Measurements from ENCODE around the gene OPN1LW.
"Not testable (repeated sequence)": the region's sequence is repeated elsewhere in the genome, so short reads cannot be mapped to it uniquely, and the experiment has no call there.

OPN1LW gene

GRCh38 chrX:154135458-154136229 lies 8.4 kb upstream of the OPN1LW start:
- peak; percentile 59 for DNase-seq

GRCh38 chrX:154136627-154137161 lies 7.3 kb upstream of the OPN1LW start:
- DNase-seq = peak; percentile 72

GRCh38 chrX:154138857-154139256 lies 5.2 kb upstream of the OPN1LW start:
- no peak for DNase-seq

DNA sequence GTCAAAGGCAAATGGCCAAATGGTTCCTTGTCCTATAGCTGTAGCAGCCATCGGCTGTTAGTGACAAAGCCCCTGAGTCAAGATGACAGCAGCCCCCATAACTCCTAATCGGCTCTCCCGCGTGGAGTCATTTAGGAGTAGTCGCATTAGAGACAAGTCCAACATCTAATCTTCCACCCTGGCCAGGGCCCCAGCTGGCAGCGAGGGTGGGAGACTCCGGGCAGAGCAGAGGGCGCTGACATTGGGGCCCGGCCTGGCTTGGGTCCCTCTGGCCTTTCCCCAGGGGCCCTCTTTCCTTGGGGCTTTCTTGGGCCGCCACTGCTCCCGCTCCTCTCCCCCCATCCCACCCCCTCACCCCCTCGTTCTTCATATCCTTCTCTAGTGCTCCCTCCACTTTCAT lies 3.8 kb upstream of the OPN1LW start:
- DNase-seq = no peak

DNA sequence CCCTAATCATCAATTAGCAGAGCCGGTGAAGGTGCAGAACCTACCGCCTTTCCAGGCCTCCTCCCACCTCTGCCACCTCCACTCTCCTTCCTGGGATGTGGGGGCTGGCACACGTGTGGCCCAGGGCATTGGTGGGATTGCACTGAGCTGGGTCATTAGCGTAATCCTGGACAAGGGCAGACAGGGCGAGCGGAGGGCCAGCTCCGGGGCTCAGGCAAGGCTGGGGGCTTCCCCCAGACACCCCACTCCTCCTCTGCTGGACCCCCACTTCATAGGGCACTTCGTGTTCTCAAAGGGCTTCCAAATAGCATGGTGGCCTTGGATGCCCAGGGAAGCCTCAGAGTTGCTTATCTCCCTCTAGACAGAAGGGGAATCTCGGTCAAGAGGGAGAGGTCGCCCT lies 3.3 kb upstream of the OPN1LW start:
- DNase-seq = no peak

GRCh38 chrX:154142386-154142785 lies 1.7 kb upstream of the OPN1LW start:
- no peak for DNase-seq

GRCh38 chrX:154142950-154143745 lies 895 bp upstream of the OPN1LW start:
- no peak for DNase-seq

GRCh38 chrX:154151030-154151429 lies 7.0 kb downstream of the OPN1LW start:
- not testable (repeated sequence) for DNase-seq

DNA sequence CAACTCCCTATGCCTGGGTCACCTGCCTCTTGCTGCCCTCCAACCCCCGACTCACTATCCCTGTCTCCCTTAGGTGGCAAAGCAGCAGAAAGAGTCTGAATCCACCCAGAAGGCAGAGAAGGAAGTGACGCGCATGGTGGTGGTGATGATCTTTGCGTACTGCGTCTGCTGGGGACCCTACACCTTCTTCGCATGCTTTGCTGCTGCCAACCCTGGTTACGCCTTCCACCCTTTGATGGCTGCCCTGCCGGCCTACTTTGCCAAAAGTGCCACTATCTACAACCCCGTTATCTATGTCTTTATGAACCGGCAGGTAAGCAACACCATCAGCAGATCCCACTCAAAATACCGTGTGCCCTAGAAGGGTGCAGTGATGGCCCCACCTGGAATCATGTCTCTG lies 12.2 kb downstream of the OPN1LW start:
- not testable (repeated sequence) for DNase-seq

GRCh38 chrX:154157207-154157606 lies 13.2 kb downstream of the OPN1LW start:
- DNase-seq = not testable (repeated sequence)

DNA sequence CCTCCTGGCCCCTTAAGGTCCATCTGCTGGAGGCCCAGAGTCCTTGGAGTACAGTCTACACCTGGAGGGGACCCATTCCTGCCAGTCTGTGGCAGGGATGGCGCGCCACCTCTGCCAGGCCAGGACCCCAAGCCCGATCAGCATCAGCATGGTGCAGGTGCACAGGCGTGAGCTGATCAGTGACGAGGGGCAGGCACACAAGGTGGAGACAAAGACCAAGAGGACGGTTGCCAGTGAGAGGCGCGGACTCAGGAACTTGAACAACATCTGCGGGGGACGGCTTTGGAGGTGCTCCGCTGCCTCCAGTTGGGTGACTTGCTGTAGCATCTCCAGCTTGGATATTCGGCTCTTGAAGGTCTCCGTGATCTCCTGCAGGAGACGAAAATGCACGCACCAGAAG lies 15.3 kb downstream of the OPN1LW start:
- DNase-seq = not testable (repeated sequence)

DNA sequence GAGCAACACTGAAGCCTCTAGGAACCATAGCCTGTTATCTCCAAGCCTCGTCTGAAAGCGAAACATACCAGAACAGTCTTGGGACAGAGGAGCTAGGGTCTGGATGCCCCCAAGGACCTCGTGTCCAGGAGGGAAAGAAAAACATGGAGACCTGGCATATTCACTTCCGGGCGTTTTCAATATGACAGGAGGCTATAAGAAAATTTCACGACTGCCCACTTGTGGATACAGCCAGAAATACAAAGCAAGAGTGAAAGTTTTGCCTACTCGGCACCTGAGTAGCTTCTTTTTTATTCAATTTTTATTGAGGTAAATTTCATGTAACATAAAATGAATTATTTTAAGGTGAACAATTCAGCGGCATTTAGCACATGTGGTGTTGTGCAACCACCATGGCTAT lies 20.9 kb downstream of the OPN1LW start:
- not testable (repeated sequence) for DNase-seq

- not testable (repeated sequence) for DNase-seq
Measured at GRCh38 chrX:154168384-154168783, 24.3 kb downstream of the OPN1LW start.

DNA sequence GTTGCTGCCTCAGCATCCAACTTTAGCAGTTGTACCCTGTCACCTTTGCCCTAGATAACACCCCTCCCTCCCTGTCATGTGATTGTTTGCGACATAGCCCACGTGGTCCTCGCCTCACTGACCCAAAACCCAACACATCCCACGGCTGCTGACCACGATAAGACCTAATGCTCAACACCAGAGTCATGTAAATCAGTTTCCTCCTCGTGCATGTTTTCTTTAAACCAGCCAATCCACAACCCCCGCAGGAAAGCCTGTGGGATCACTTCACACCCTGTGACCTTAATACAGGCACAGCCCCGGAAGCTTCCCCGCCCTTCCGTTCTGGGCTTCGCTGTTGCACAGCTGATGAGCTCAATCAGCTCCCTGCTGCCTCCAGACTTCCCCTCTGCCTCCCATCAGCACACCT lies 28.5 kb downstream of the OPN1LW start:
- not testable (repeated sequence) for DNase-seq

DNA sequence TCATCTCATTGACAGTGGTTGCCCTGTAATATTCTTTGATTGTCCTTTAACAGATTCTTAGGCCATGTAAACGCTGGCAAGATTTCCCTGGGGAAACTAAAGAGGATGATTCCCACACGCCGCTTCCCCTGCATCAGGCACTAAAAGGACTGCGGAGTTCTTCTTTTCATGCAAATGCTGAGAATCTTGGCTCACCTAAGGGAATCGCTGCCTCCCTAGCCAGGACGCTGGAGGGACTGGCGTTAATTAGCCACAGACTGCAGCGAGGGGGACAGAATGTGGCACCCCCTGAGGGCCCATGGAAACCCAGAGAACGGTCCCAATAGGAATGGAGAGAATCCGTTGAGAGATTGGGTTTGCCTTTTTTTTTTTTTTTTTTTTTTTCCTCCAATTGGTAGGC lies 30.3 kb downstream of the OPN1LW start:
- not testable (repeated sequence) for DNase-seq

- DNase-seq = not testable (repeated sequence)
Measured at GRCh38 chrX:154182296-154182695, 38.3 kb downstream of the OPN1LW start, which contains the start of gene OPN1MW. Gene OPN1MW (plus strand): TSS chrX:154182596. CDS start chrX:154182678, 82 bp downstream.

- not testable (repeated sequence) for DNase-seq
Measured at GRCh38 chrX:154183794-154184193, 39.8 kb downstream of the OPN1LW start.

GRCh38 chrX:154192846-154193245 lies 48.8 kb downstream of the OPN1LW start:
- not testable (repeated sequence) for DNase-seq

GRCh38 chrX:154194316-154194715 lies 50.3 kb downstream of the OPN1LW start:
- DNase-seq = not testable (repeated sequence)

DNA sequence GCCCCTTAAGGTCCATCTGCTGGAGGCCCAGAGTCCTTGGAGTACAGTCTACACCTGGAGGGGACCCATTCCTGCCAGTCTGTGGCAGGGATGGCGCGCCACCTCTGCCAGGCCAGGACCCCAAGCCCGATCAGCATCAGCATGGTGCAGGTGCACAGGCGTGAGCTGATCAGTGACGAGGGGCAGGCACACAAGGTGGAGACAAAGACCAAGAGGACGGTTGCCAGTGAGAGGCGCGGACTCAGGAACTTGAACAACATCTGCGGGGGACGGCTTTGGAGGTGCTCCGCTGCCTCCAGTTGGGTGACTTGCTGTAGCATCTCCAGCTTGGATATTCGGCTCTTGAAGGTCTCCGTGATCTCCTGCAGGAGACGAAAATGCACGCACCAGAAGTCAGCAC lies 52.4 kb downstream of the OPN1LW start:
- not testable (repeated sequence) for DNase-seq
